ENCODE measurements around the gene HECA.

Gene HECA

DNA sequence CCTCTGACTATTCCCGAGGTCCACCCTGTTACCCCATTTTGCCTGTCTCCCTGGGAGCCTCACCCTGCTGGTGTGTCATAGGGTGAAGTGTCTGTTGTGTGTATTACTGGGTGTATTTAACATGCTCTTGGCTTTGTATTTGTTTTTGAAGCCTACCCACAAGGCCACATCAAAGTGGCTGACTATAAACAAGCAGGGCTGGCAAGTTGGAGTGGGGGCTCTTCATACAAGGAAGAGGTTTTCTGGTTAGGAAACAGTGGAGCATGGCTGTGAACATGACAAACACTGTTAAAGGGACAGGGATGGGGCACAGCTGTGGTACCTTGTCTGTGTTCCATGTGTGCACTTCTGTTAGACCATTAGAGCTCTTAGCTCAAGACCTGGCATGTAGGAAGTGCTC lies 26.3 kb downstream of the HECA start:
- DNase-seq (ENCODE audit: low read depth, low spot score), result no peak

DNA sequence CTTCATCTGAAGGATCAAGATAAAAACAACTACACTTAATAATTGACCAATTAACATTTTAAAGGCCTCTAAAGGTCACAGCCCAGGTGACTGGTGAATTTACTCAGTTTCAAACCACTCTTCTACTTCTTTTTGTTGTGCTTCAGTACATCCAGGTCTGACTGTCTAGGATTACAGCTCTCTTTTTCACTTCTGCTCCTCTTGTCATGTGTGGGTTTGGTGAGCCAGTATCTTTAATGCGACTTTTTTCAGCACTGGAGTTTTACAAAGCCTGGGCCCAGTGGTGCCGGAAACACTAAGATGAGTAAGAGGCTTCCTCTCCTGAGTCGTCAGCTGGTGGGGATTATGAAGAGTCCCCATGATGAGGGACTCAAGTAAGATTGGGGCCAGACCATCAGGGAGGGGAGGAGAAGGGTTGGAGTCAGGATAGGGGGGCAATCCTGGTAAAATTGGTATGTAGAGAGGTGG lies 27.0 kb downstream of the HECA start:
- DNase-seq (ENCODE audit: low read depth, low spot score), result no peak

DNA sequence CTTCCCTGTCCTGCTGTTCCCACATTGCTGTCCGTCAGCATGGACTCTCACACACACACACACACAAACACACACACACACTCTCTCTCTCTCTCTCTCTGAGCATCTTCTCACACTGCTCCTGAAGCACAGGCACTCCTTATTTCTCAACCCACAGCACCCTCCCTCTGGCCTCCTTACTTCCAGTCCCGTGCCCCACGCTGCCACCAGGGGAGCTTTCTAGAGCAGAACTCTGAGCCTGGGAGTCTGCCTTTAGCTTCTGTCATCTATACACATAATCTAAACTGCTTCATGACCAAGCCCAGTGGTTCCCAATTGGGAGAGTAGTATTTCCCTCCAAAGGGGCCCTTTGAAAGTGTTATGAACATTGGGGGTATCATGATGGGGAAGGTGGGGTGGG lies 29.1 kb downstream of the HECA start:
- DNase-seq (ENCODE audit: low read depth, low spot score), result no peak

DNA sequence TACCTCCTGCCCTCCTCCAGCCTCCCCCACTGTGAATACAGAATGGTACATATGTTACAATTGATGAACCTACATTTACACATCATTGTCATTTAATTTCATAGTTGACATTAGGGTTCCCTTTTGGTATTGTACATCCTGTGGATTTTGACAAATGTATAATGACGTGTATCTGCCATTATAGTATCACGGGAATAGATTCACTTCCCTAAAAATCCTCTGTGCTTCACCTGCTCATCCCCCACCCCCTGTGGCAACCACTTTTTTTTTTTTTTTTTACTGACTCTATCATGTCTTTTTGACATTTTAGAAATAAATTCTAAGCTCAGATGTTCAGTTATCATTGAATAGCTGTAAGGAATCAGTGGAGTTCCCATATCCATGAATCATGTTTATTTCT lies 30.4 kb downstream of the HECA start:
- DNase-seq (ENCODE audit: low read depth, low spot score), result no peak

DNA sequence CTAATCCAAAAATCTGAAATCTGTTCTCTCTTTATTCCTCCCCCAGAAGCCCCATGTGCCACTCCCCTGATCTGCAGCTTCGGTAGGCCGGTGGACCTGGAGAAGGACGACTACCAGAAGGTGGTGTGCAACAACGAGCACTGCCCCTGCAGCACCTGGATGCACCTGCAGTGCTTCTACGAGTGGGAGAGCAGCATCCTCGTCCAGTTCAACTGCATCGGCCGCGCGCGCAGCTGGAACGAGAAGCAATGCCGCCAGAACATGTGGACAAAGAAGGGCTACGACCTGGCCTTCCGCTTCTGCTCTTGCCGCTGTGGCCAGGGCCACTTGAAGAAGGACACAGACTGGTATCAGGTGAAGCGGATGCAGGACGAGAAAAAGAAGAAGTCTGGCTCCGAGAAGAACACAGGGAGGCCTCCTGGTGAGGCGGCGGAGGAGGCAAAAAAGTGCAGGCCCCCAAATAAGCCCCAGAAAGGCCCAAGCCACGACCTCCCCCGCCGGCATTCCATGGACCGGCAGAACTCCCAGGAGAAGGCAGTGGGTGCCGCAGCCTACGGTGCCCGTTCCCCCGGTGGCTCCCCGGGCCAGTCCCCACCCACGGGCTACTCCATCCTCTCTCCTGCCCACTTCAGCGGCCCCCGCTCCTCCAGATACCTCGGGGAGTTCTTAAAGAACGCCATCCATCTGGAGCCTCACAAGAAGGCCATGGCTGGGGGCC lies 31.5 kb downstream of the HECA start:
- no peak for DNase-seq (ENCODE audit: low read depth, low spot score)

DNA sequence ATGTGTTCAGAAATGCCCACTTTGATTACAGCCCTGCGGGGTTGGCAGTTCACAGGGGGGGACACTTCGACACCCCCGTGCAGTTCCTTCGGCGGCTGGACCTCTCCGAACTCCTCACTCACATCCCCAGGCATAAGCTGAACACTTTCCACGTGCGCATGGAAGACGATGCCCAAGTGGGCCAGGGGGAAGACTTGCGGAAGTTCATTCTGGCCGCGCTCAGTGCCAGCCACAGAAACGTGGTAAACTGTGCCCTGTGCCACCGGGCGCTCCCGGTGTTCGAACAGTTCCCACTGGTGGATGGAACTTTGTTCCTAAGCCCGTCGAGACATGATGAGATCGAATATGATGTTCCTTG lies 32.1 kb downstream of the HECA start:
- no peak for DNase-seq (ENCODE audit: low read depth, low spot score)

DNA sequence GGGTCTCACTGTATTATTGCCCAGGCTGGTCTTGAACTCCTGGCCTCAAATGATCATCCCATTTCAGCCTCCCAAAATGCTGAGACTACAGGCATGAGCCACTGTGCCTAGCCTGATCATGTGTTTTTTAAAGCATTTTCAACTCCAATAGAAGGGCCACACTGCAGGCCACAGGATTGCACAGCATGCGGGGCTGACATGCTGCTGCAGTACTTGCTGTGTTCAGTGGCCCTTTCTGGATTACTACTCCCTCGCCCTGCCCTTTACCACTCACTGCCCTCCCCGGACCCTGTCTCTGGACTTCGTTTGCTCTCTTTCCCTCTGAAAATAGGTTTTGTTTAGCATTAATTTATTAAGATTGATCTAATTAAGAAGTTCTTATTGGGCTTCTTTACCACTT lies 37.3 kb downstream of the HECA start:
- no peak for DNase-seq (ENCODE audit: low read depth, low spot score)

DNA sequence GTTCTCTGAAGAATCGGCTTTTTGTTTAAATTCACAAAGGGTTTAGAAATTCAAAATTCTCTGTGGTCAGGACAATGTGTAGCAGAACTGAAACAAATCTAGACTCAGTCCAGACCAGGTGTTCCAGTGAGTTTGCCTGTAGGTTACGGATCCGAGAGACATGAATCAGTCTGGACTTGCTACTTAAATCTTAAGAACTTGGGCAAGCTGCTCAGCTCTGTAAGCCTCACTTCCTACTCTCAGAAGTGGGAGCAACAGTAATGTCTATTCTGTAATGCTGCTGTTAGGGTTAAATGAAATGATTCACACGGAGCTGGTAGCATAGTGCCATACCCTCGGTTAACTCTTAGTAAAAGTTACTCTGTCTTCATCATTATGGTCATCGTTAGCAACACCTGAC lies 37.7 kb downstream of the HECA start:
- DNase-seq (ENCODE audit: low read depth, low spot score), result no peak

DNA sequence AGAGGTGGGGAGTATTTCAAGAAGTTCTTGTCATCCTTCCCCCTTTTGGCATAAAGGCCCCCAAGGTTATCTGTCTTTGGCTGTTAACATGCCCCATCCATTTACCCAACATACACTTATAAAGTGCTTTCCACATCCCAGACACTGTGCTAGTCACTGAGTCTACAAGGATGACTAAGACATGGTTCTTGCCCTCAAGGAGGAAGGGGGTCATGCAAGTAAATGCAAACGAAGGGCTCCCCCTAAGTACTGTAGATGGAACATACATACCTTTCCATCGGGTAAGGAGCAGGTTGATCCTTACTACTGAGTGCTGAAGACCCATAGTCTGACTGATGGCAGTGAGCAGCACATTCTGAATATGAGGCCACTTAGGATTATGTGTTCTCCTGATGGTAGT lies 38.3 kb downstream of the HECA start:
- no peak for DNase-seq (ENCODE audit: low read depth, low spot score)

DNA sequence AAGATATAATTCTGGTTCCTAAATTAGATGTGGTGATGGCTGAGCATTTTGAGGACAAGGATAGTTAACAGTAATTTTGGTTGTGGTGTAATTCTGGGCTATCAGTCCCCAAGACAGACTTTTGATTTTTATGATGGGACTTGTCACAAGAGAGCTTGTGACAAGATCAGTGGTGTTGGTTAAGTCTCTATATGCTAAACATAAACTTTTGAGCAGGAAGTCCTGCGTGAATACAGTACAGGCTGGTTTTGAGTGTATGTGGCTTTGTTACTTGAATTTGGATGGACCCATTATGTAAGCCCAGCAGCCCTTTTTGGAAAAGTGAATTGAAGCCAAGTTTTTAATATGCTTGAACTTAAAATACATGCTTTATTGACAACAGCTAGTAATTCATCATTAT lies 38.9 kb downstream of the HECA start:
- DNase-seq (ENCODE audit: low read depth, low spot score), result no peak

DNA sequence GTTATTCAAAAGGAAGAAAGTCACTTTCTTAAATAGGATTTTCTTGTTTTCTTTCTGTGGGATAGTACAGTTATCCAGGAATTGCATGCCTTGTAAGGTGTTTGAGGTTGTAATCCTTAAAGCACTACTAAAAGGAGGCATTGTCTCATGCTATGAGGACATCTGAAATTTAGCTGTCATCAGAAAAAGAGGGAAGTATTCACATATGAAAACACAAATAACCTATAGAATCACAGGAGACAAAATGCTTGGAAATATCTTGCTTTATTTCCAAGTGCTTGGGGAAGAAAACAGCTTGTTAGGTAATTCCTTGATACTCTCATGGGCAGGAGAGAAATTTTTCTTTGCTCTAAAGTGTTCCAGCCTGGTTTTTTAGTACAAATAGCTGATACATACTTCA lies 40.1 kb downstream of the HECA start:
- DNase-seq (ENCODE audit: low read depth, low spot score), result no peak

DNA sequence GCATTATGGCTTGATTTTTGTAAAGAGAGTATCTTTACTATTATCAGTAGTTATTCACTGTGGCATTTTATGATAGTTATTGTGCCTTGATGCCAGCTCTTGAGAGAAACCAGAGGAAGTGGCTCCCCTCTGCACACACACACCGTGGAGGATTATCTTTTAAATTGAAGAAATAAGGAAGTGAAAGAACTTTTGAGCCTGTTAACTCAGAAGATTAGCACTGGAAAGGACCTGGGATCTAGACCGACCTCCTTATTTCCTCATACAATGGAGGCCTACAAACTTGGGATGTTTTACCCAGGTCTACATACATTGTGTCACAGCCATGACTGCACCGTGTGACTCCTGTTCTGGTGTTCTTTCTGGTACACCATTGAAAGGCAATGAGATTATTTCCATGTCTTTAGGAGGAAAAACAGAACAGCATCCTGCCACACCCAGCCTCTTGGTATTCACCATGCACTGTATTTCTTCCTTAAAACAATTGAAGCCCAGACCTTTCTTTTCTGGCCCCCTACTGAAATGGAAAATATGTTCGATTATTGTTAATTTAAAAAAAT lies 40.6 kb downstream of the HECA start:
- no peak for DNase-seq (ENCODE audit: low read depth, low spot score)

DNA sequence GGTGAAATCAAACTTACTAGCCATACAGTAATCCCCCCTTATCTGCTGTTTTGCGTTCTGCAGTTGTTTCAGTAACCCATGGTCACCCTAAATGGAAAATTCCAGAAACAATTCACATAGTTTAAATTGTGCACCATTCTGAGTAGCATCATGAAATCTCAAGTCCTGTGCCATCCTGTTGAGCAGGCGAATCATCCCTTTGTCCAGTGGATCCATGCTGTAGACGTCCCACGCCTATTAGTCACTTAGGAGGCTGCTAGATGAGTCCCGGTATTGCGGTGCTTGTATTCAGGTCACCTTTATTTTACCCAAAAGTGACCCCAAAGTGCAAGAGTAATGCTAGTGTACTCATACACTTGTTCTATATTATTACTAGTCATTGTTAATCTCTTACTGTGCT lies 46.4 kb downstream of the HECA start:
- DNase-seq (ENCODE audit: low read depth, low spot score), result no peak

DNA sequence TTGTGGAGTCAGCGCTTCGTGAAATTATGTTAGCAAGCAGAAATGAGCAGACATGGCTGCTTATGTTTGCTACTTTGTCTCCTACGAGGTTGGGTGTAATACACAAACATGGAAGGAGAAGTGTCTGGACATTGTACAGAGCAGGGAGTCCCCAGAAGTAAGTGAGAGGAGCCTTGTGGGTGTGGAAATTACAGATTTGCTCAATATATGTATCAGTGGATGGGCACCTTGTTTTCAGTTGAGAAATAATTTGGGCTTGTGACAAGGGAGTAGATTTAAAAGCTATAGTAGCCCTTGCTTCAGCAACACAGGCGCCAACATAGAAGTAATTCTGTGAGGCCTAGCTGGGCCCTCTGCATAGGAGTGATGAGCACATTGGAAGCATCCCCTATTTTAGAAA lies 49.2 kb downstream of the HECA start:
- DNase-seq (ENCODE audit: low read depth, low spot score), result no peak

DNA sequence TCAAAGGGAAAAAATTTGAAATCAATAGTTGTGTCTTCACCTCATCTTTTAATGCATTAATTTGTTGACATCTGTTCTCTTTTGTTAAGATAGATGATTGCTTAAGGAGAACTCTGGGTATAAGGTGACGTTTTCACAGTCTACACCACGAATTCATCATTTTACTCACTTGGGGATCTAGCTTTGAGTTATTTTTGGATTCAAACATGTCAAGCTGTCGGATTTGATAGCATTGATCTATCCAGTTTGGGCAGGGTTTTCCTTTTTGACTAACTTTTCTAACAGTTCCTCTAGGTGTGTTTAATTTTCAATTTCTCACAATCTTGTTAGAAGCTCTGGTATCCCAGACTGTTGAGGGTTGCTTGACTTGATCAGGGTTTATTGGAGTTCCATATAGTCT lies 49.6 kb downstream of the HECA start:
- no peak for DNase-seq (ENCODE audit: low read depth, low spot score)

DNA sequence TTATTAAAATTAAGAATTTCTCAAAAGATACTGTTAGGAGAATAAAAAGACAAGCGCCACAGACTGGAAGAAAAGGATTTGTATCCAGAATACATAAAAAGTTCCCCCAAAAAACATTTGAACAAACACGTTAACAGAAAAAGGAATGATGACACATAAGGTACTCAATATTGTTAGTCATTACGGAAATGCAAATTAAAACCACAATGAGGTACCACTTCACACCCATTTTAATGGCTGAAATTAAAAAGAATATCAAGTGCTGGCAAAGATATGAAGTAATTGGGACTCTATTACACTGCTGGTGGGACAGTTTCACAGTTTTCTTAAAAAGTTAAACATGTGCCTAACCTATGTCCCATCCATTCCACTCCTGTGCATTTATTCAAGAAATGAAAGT lies 51.4 kb downstream of the HECA start:
- no peak for DNase-seq (ENCODE audit: low read depth, low spot score)

DNA sequence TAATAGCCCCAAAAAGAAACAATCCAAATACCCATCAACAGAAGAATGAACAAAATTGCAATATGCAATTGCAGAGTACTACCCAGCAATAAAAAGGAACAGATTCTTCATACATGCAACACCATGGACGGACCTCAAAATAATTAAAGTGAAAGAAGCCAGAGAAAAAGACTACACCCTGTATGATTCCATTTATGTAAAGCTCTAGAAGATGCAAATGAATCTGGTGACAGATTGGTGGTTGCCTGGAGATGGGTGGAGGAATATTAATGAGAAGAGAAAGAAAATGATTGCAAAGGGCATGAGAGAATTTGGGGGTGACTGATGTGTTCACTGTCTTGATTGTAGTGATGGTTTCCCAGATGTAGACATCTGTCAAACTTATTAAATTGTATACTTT lies 51.8 kb downstream of the HECA start:
- no peak for DNase-seq (ENCODE audit: low read depth, low spot score)

DNA sequence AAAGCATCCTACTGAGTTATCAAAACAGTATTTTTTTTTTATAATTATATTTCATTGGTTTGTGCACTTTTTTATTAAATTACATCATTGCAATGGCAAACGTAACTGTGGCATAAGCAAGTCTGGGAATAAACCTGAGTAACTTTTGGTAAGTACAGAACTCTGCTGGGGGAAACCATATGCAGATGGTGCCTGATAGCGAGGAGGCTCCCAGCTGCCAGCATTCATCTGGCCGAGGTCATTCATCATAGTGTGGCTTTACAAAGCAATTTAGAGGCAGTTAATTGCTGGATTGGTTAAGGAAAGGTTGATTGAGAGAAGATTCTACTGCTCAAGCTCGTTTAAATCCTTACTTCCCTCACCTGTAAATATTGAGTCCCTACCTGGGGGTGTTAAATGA lies 52.6 kb downstream of the HECA start:
- DNase-seq (ENCODE audit: low read depth, low spot score), result no peak

DNA sequence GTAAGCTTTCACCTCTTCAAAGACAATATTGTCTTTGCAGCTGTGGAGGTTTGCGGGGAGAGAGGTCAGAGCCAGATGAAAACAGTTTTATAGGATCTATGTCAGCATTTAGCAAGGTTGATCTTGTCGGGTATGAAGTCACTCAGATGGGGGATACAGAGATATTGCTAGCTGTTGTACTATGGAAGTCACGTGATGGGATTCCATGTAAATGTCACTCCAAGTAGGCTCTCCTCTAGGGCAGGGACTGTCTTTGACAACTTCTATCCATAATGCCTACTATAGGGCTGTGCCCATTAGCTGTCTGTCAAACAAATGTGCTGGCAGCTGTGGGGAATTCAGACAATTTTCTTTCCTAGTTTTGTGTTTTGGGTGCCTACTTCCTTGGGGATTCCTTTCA lies 54.8 kb downstream of the HECA start:
- DNase-seq (ENCODE audit: low read depth, low spot score), result no peak

DNA sequence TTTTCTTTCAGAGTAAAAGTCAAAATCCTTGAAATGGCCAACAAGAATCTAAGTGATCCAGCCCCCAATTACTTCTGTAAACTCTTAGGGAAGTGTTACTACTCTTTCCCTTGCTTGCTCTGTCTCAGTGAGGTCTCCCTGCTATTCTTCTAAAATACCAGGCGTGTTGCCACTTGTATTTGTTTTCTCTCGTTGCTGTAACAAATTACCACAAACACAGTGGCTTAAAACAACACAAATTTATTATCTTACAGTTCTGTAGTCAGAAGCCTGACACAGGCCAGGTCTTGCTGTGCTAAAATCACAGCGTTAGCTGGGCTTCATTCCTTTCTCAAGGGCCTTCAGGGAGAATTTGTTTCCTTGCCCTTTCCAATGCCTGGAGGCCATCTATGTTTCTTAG lies 59.9 kb downstream of the HECA start:
- DNase-seq (ENCODE audit: low read depth, low spot score), result no peak

DNA sequence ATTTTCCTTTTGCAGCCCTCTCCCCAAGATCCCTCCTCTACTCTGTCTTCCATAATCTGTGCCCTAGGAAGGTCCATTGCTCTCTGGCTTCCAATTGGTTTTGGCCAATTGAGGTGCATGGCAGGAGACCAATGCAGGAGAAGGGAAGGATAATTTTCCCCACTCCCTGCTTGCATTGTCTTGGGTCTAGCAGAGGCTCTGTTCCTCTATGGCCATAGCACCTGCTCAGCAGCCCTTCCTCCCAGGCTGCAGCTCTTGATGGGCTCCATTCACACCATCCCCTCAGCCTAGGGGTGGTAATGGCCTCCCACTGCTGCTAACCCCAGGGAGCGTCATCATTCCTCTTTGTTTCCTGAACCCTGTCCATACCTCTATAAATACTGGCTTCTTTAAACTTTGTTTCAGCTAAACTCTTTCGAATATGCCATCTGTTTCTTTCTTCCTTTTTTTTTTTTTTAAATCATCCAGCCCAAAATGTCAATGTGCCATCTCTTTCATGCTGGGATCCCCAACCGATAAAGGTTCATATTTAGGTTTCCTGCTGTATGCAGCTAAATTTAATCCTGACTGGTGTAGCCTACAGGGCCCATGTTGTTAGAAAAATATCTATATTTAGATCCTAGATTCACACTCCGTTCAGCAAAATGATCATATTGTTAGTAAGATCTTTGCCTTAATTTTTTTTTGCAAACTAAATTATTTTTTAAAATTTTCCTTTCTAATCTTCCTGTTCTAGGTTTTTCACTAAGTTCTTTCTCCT lies 63.8 kb downstream of the HECA start:
- no peak for DNase-seq (ENCODE audit: low read depth, low spot score)

DNA sequence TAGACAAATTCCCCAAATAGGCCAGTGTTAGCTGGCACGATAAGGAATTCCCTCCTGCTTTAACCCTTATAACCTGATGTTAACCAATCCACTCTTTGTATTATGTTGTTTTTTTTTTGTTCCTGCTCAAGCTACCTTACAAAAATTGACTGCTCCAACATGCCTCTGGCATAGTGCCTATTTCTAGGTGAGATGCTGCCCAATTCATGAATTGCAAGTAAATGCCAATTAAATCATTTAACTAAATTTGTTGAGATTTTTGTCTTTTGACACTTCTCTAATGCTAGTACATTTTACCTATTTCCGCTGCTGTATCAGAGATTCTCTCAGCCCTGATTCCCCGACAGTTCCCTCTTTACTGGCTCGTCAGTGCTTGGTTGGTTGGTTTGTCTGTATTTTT lies 66.5 kb downstream of the HECA start:
- DNase-seq (ENCODE audit: low read depth, low spot score), result no peak

DNA sequence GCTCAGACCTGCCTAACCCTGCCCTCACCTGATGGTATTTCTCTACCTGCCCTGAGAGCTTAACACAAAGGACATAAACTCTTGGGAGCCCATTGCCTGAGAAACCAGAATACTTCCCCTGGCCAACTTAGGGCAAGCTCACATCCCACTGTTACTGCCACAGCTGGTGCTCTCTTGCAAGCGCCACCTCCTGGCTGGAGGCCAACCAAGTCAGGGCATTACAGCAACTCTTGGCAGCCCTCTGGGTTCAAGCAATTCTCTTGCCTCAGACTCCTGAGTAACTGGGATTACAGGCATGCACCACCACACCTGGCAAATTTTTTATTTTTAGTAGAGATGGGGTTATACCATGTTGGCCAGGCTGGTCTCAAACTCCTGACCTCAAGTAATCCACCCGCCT lies 70.1 kb downstream of the HECA start:
- no peak for DNase-seq (ENCODE audit: low read depth, low spot score)
